Activated naive CD8-positive, alpha-beta T cell treated with anti-CD3 and anti-CD28 coated beads, Interleukin-2, amount 10 ng/mL, durations not matched to agents 7 days and 5 days (primary cell): ENCODE data around the gene UBR7. TPM values are rescaled to one million over a fixed set of nuclear protein-coding genes. Genes with fewer than 3 reads are reported as not detected.
"Not testable (repeated sequence)": the region's sequence is repeated elsewhere in the genome, so short reads cannot be mapped to it uniquely, and the experiment has no call there.

ENCODE experiments used
- ATAC-seq: fragments of 150-1000 bp; cut with Tn5 transposase; one replicate; pipeline ENCODE4 v1.10.0; 2021; ENCODE audit warnings: low read depth, moderate library complexity
- POLR2A ChIA-PET: fragments of 350-600 bp; sonication (Branson Sonifier 250); formaldehyde crosslinking; loops from one replicate; lab custom pipeline; 2021; ENCODE audit warnings: antibody characterized with exemption; lab: Charles Lee
- DNase-seq: peaks from one replicate; pipeline ENCODE4 v3.0.0; 2021
- H3K27ac Mint-ChIP-seq: one replicate; pipeline ENCODE4 v1.8.0; 2022; ENCODE audit warnings: mild to moderate bottlenecking, mixed read lengths
- H3K27me3 Mint-ChIP-seq: one replicate; pipeline ENCODE4 v1.8.0; 2022; ENCODE audit warnings: mild to moderate bottlenecking, moderate library complexity, mixed read lengths
- H3K36me3 Mint-ChIP-seq: one replicate; pipeline ENCODE4 v1.8.0; 2021; ENCODE audit warnings: mild to moderate bottlenecking, mixed read lengths
- H3K4me1 Mint-ChIP-seq: one replicate; pipeline ENCODE4 v1.8.0; 2021; ENCODE audit warnings: mixed read lengths
- H3K4me3 Mint-ChIP-seq: one replicate; pipeline ENCODE4 v1.8.0; 2022; ENCODE audit warnings: mild to moderate bottlenecking, moderate library complexity, mixed read lengths
- H3K9me3 Mint-ChIP-seq: one replicate; pipeline ENCODE4 v1.8.0; 2021; ENCODE audit warnings: mixed read lengths
- total RNA-seq, 2 experiments: library from RNA; stranded (reverse); gene quantifications; one replicate each; pipeline ENCODE4 v1.2.3, GENCODE V29; 2021

The UBR7 gene
- 10 to 100 TPM; 36.7 to 38.5 TPM for total RNA-seq

GRCh38 chr14:93206793-93207467 is at the start of gene UBR7, which contains the start of gene GON7:
TSS of gene UBR7 (plus strand) at chr14:93207256. CDS start at chr14:93207292, 36 bp downstream.
TSS of gene GON7 (minus strand) at chr14:93207065. CDS start at chr14:93207037, 28 bp downstream.
- POLR2A ChIA-PET, result interaction anchor here (0.8 to 4.0 kb wide), 7 partner anchors 15 to 92 kb away, joined by 3 to 64 read pairs (median 6); partner anchors contain the start of genes LYSET and MOAP1
- Mint-ChIP-seq H3K27ac (peak within 1 kb of the TSS; percentile 90), H3K4me3 (peak within 1 kb of the TSS; percentile 99), H3K36me3 (peaks cover 9% of the 10 kb centered on the region), H3K9me3 (no peaks in the 10 kb centered on the region), H3K4me1 (peaks cover 36% of the 10 kb centered on the region), H3K27me3 (no peaks in the 10 kb centered on the region)
- DNase-seq (peak; percentile 88), ATAC-seq (peak; percentile 90)

GRCh38 chr14:93158349-93158748 is 48.7 kb upstream of the UBR7 start:
- H3K36me3 Mint-ChIP-seq, DNase-seq, H3K27ac Mint-ChIP-seq, H3K4me3 Mint-ChIP-seq, H3K27me3 Mint-ChIP-seq, H3K9me3 Mint-ChIP-seq, POLR2A ChIA-PET, H3K4me1 Mint-ChIP-seq: not testable (repeated sequence)
- ATAC-seq, result peak; percentile 51

- H3K36me3 Mint-ChIP-seq, H3K9me3 Mint-ChIP-seq, H3K27ac Mint-ChIP-seq, H3K4me3 Mint-ChIP-seq, DNase-seq, POLR2A ChIA-PET, H3K4me1 Mint-ChIP-seq, H3K27me3 Mint-ChIP-seq: not testable (repeated sequence)
- peak; percentile 50 for ATAC-seq
Measured at GRCh38 chr14:93159625-93160352, 47.3 kb upstream of the UBR7 start.

GRCh38 chr14:93160353-93160801 is 46.7 kb upstream of the UBR7 start:
- Mint-ChIP-seq H3K36me3 (no peaks in the 10 kb centered on the region), H3K27ac (no peak overlapping the region)

GRCh38 chr14:93161411-93161940 is 45.6 kb upstream of the UBR7 start:
- Mint-ChIP-seq H3K9me3 (no peaks in the 10 kb centered on the region), H3K27ac (no peak overlapping the region), H3K4me3 (no peak overlapping the region), H3K36me3 (no peaks in the 10 kb centered on the region), H3K27me3 (peaks cover 2% of the 10 kb centered on the region), H3K4me1 (no peaks in the 10 kb centered on the region)
- ATAC-seq (no peak), DNase-seq (no peak)
- POLR2A ChIA-PET, result interaction anchor here (1.0 kb wide), 1 partner anchor 46 kb away, joined by 3 read pairs; no protein-coding TSS in a partner anchor

More at GRCh38 chr14:93160353-93160801, 46.7 kb upstream of the UBR7 start:
- POLR2A ChIA-PET, result interaction anchor here (1.0 kb wide), 1 partner anchor 45 kb away, joined by 3 read pairs; no protein-coding TSS in a partner anchor
- ATAC-seq (peak; percentile 42), DNase-seq (no peak)
- Mint-ChIP-seq H3K27me3 (peaks cover 2% of the 10 kb centered on the region), H3K9me3 (no peaks in the 10 kb centered on the region), H3K4me1 (no peaks in the 10 kb centered on the region), H3K4me3 (no peak overlapping the region)

GRCh38 chr14:93163564-93163963 is 43.5 kb upstream of the UBR7 start:
- Mint-ChIP-seq H3K27me3 (no peaks in the 10 kb centered on the region), H3K4me1 (no peaks in the 10 kb centered on the region), H3K4me3 (no peak overlapping the region), H3K36me3 (no peaks in the 10 kb centered on the region), H3K27ac (no peak overlapping the region), H3K9me3 (no peaks in the 10 kb centered on the region)
- POLR2A ChIA-PET, result no interaction called here
- no peak for ATAC-seq
- DNase-seq, result no peak

GRCh38 chr14:93165271-93166265 is 41.5 kb upstream of the UBR7 start:
- H3K27ac Mint-ChIP-seq, result not testable (repeated sequence)

GRCh38 chr14:93168610-93169009 is 38.4 kb upstream of the UBR7 start:
- H3K9me3 Mint-ChIP-seq, H3K36me3 Mint-ChIP-seq, H3K4me3 Mint-ChIP-seq, POLR2A ChIA-PET, H3K4me1 Mint-ChIP-seq, H3K27me3 Mint-ChIP-seq, H3K27ac Mint-ChIP-seq, ATAC-seq, DNase-seq: not testable (repeated sequence)

More at GRCh38 chr14:93165271-93166265, 41.5 kb upstream of the UBR7 start:
- not testable (repeated sequence) for H3K4me3 Mint-ChIP-seq, H3K36me3 Mint-ChIP-seq, ATAC-seq, H3K27me3 Mint-ChIP-seq, H3K4me1 Mint-ChIP-seq, H3K9me3 Mint-ChIP-seq
- POLR2A ChIA-PET, result interaction anchor here (0.6 kb wide), 1 partner anchor 12 kb away, joined by 3 read pairs; no protein-coding TSS in a partner anchor
- peak; percentile 4 for DNase-seq

GRCh38 chr14:93169619-93170018 is 37.4 kb upstream of the UBR7 start:
- H3K9me3 Mint-ChIP-seq, DNase-seq, POLR2A ChIA-PET, H3K4me1 Mint-ChIP-seq, H3K4me3 Mint-ChIP-seq, H3K36me3 Mint-ChIP-seq, ATAC-seq, H3K27ac Mint-ChIP-seq: not testable (repeated sequence)
- H3K27me3 Mint-ChIP-seq, result peaks cover 12% of the 10 kb centered on the region

- H3K27ac Mint-ChIP-seq, H3K36me3 Mint-ChIP-seq, POLR2A ChIA-PET, H3K9me3 Mint-ChIP-seq, ATAC-seq, H3K4me3 Mint-ChIP-seq, H3K4me1 Mint-ChIP-seq, DNase-seq: not testable (repeated sequence)
- peaks cover 12% of the 10 kb centered on the region for H3K27me3 Mint-ChIP-seq
Measured at GRCh38 chr14:93170141-93170540, 36.9 kb upstream of the UBR7 start.

GRCh38 chr14:93171376-93171775 is 35.7 kb upstream of the UBR7 start:
- POLR2A ChIA-PET, result no interaction called here
- H3K4me3 Mint-ChIP-seq, result no peak overlapping the region
- DNase-seq (no peak), ATAC-seq (no peak)
- H3K9me3 Mint-ChIP-seq, result no peaks in the 10 kb centered on the region
- H3K27ac Mint-ChIP-seq, result no peak overlapping the region
- no peaks in the 10 kb centered on the region for H3K4me1 Mint-ChIP-seq
- no peaks in the 10 kb centered on the region for H3K36me3 Mint-ChIP-seq
- peaks cover 12% of the 10 kb centered on the region for H3K27me3 Mint-ChIP-seq

- ATAC-seq, result no peak
- Mint-ChIP-seq H3K36me3 (no peaks in the 10 kb centered on the region), H3K9me3 (no peaks in the 10 kb centered on the region), H3K4me1 (peaks cover 9% of the 10 kb centered on the region), H3K27ac (no peak overlapping the region), H3K27me3 (peaks cover 12% of the 10 kb centered on the region), H3K4me3 (no peak overlapping the region)
- DNase-seq, result no peak
- POLR2A ChIA-PET, result no interaction called here
Measured at GRCh38 chr14:93173943-93174395, 33.1 kb upstream of the UBR7 start.
